Activated CD8-positive, alpha-beta memory T cell treated with anti-CD3 and anti-CD28 coated beads, Interleukin-2, amount 50 U/mL, for 4 hours (primary cell): ENCODE measurements around the gene SNX24.
"Not testable (repeated sequence)": the region's sequence is repeated elsewhere in the genome, so short reads cannot be mapped to it uniquely, and the experiment has no call there.

Source experiments
- DNase-seq: peaks from one replicate; pipeline ENCODE4 v3.0.0-alpha.2; 2020

SNX24 gene, protein sequence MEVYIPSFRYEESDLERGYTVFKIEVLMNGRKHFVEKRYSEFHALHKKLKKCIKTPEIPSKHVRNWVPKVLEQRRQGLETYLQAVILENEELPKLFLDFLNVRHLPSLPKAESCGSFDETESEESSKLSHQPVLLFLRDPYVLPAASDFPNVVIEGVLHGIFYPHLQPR

DNA sequence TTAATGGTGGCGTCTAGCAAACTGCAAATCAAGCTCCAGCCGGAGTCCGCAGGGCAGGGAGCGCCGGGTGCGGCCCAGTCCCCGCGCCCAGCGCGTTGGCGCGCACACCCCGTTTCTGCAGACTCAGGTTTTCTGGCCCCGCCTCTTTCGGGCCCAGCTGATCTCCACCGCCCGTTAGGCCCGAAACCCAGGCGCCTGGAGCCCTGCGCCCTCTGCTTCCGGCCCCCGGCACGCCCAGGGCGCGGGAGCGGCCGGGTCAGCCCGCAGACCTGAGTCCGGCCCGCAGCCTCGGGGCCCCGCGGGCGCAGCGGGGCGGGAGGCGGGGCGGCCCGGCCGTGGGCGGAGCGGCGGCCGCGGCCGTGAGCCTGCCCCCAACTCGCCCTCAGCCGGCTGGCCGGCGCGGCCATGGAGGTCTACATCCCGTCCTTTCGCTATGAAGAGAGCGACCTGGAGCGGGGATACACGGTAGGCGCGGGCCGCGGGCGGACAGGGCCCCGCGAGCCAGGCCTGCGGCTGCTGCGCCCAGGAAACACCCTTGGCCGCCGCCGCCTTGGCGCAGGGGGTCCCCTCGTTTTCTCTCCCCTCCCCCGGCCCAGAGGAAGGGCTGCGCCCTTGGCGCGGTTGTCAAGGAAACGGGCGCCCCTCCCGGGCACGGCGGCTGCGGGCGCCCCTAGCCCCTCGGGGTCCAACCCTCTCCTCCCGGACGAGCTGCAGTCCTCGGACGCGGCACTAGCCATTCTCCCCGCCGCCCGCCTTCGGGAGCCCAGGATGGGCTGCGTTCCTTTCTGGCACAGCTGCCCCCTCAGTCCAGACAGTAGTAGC is at the start of gene SNX24:
TSS of gene SNX24 (plus strand) at position 385 of the 822 bp plus-strand sequence. CDS start at position 406, 21 bp downstream.
- peak; percentile 67 for DNase-seq

DNA sequence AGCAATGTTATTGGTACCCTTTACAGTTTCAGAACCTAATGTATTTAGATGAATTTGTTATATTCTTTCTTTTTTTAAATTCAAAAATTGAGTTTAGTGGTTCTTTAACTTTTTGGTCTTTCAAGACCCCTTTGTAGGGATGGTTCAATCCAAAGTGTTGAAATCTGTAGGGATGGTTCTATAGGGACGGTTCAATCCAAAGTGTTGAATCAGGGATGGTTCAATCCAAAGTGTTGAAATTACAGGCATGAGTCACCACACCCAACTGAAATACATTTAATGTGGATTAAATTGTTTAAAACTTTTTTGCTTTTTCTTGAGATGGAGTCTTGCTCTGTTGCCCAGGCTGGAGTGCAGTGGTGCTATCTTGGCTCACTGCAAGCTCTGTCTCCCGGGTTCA is 39.9 kb upstream of the SNX24 start:
- no peak for DNase-seq

GRCh38 chr5:122810405-122810804 is 35.0 kb upstream of the SNX24 start:
- DNase-seq: no peak

- DNase-seq: no peak
These were observed 30.1 kb upstream of the SNX24 start for GRCh38 chr5:122815218-122815767.

GRCh38 chr5:122816756-122817155 is 28.7 kb upstream of the SNX24 start:
- DNase-seq: no peak

- DNase-seq: no peak
These were observed 13.4 kb upstream of the SNX24 start for GRCh38 chr5:122831984-122832383.

GRCh38 chr5:122835681-122836080 is 9.7 kb upstream of the SNX24 start:
- DNase-seq: no peak

DNA sequence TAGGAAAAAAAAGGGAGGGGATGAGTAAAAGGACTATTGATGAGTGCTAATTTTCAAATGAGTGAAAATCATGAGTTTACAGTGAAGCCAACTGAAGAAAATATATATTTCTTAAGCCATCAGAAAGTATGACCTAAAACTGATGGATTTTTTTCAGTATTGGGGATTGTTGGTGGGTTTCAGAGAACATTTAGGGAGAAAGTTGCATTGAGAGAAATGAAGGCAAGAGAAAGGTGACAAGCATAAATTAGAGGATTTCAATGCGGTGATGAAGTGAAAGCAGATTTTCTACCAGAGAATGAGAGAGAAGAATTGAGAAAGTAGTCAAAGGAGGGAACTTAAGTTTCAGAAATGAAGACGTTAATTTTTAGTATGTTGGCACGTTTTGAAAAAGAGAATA is 8.5 kb upstream of the SNX24 start:
- no peak for DNase-seq

DNA sequence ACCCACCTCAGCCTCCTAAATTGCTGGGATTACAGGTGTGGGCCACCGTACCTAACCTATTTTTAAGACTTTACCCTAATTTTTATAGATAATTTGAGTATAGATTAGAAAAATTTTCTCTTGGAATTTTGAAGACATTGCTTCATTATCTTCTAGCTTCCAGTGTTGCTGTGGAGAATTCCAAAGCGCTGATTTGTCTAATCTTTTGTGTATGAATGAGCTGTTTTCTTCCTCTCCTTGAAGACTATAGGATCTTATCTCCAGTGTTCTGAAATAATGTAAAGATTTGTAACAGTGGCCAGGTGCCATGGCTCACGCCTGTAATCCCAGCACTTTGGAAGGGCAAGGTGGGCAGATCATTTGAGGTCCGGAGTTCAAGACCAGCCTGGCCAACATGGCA is 5.7 kb upstream of the SNX24 start:
- DNase-seq: no peak

DNA sequence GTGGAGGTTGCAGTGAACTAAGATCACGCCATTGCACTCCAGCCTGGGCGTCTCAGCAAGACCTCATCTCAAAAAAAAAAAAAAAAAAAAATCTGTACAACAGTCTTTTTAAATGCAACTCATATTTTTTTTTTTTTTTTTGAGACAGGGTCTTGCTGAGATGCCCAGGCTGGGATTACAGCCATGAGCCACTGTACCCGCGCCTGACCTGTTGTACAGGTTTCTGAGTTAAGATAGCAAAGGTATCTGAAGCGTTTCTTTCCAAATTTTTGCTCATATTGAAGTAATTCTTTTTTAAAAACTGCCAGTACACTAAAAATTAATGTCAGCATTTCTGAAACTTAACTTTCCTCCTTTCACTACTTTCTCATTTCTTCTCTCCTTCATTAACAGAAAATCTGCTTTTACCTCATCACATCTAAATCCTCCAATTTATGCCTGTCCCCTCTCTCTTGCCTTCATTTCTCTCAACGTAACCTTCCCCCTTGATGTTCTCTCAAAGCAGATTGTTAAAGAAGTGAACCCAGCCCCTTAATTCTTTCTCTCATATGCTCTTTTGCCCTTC is 3.3 kb upstream of the SNX24 start:
- no peak for DNase-seq

DNA sequence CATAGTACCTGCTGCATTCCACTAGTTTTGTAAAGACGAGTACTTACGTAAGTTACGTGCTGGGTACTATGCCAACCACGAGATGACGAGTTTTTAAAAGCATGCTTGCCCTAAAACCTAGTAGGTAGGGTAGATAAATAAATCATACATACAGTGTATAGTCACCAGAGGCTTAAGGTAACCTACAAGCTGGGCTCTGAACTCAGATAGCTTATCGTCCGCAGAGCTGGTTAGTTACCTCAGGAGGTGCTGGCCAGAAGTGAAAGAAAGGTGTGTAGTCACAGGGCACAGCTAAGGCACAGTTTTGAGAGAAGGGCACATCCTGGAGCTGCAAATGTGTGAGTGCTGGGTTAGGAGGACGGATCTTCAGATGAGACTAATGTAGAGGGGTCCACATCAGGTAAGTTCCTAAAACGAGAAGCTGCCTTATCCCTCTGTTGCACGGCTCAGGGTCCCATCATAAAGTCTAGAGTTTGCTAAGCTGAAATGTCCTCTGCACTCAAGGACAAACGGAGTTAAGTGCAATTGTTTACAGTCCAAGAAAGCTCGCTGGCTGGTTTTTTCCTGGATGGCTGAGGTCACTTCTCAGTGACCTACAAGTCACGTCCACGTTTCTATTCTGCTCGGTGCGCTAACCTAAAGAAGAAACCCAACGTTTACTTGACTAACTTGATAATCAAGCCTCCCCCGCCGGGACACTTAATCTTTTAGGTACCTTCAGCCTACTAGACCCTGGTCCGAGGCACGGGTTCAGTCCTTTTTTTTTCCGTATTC is 1.1 kb upstream of the SNX24 start:
- no peak for DNase-seq

DNA sequence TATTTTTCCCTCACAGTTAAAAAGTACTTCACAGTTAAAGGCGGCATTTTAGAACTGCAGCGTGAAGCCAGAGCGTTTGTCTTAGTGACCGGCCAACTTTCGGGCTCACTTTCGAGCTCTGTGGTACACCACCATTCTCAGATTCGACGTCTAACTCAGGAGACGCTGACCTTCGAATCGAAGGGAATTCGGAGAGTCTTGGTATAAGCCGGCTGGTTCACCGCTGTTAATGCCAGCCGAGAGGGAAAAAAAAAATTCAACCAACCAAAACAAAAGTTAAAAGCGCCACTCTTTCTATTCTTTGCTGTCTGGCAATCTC is 544 bp upstream of the SNX24 start:
- no peak for DNase-seq

GRCh38 chr5:122846051-122846550 is 688 bp downstream of the SNX24 start:
- no peak for DNase-seq

DNA sequence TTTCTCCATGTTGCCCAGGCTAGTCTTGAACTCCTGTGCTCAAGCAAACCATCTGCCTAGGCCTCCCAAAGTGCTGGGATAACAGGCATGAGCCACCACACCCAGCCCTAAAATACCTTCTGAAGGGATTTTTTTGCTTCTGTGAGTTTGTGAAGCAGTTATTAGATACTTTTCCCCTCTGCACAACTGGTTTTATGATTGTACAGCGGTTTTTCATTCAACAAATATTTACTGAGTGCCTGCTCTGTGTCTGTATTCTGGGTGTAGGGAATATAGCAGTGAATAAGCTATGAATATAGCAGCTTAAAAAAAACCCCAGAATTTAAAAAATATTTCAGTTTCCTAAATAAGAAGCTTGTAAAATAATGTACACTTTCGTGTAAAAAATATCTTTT is 2.3 kb downstream of the SNX24 start:
- DNase-seq: no peak

DNA sequence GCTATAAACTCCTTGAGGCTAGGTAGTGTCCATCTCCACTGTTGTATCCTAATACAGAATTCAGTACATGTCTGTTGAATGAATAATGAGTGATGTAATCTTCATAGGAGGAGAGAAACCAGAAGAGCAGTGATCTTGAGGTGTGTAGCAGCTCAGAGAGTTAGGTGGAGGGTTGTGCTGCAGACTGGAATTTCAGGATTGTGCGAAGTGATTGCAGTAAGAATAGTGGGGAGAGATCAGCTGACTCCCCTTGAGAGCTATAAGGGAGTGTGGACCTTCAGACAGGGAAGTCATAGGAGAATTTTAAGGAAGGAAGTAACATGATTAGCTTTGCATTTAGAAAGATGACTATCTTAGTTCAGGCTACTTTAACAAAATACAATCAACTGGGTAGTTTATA is 4.4 kb downstream of the SNX24 start:
- no peak for DNase-seq

- DNase-seq: not testable (repeated sequence)
These were observed 12.1 kb downstream of the SNX24 start for GRCh38 chr5:122857538-122857937.

DNA sequence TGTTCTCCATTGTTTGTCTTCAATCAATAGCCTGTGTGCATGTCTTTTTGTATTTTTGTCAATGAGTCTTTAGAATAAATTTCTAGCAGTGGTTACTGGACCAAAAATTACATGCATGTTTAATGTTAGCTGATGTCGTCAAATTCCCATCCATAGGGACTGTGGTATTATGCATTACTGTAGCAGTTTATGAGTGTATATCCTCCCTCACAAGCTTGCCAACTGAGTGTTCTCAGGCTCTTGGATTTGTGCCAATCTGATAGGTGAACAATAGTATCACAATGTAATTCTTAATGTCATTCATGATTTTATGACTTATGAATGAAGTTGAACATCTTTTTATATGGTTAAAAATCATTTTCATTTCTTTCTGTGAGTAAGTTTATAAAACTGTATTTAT is 13.0 kb downstream of the SNX24 start:
- DNase-seq: no peak

DNA sequence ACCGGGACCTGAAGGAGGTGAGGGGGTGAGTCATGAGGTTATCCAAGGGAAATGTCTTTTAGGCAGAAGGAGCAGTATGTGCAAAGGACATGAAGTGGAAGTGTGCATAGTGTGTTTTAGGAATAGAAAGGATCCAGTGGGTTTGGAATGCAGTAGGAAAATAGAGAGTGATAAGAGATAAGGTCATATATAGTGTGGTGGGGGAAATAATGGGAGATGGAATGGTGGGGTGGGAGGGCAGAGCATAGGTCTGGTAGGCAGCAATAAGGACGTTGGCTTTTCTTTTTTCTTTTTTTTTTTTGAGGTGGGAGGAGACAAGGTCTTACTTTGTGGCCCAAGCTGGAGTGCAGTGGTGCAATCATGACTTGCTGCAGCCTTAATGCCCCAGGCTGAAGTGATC is 17.8 kb downstream of the SNX24 start:
- DNase-seq: no peak

- no peak for DNase-seq
These were observed 18.3 kb downstream of the SNX24 start for GRCh38 chr5:122863721-122864120.

- no peak for DNase-seq
These were observed 19.0 kb downstream of the SNX24 start for GRCh38 chr5:122864400-122864799.

- no peak for DNase-seq
These were observed 19.4 kb downstream of the SNX24 start for GRCh38 chr5:122864842-122865241.

- DNase-seq: no peak
These were observed 24.9 kb downstream of the SNX24 start for GRCh38 chr5:122870219-122870856.

DNA sequence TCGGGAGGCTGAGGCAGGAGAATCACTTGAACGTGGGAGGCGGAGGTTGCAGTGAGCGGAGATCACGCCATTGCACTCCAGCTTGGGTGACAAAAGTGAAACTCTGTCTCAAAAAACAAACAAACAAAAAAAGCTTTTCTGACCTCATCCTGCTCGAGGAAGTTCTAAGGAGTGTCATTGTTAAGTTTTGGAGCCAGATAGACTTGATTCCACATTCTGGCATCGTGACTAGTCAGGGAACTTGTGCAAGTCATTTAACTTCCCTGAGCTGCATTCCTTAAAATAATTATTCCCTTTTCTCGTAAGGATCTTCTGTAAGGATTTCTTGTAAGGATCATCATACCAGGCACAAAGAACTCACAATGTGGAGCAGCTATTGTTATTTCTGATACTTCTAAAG is 26.2 kb downstream of the SNX24 start:
- DNase-seq: no peak
